ENCODE results near the gene OPCML.

The OPCML gene

DNA sequence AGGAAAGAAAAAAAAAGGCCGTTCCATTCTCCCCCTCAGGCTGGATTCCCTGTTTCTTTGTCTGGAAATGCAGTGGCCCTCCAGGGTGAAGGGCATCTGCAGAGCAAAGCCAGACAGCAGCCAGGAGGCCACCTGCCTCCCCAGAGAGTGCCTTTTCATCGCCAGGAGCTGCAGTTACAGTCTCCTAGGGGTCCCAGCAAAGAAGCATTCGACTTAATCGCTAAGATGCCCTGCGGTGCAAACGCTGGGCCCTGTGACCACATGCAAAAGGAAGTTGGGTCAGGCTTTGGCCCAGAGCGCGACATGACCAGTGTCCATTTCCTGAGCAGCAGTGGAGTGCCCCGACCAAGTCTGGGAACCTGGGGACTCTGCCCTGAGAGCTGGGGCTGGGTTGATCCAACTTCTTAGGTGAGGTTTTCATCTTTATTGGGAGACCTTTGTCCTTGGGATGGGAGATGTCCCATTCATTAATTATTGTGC is 304.6 kb downstream of the OPCML start:
- DNase-seq = no peak

DNA sequence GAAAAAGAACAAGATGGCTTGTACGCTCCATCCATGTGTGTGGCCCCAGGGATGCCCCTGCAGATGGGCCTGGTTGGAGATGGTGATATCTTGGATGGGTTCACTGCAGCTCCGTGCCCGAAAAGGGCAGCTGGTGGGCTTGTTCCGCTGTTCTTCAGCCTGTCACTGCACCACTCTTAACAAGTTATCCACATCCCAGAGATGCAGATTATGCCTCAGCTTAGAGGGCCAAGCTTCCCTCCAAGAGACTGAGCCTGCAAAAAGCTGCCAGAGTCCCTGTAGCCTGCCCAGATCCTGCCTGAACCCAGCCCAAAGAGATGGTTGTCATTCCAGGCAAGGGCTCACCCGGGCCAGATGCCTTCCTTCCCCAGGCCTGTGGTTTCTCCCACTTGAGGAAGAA is 308.0 kb downstream of the OPCML start:
- DNase-seq = no peak

DNA sequence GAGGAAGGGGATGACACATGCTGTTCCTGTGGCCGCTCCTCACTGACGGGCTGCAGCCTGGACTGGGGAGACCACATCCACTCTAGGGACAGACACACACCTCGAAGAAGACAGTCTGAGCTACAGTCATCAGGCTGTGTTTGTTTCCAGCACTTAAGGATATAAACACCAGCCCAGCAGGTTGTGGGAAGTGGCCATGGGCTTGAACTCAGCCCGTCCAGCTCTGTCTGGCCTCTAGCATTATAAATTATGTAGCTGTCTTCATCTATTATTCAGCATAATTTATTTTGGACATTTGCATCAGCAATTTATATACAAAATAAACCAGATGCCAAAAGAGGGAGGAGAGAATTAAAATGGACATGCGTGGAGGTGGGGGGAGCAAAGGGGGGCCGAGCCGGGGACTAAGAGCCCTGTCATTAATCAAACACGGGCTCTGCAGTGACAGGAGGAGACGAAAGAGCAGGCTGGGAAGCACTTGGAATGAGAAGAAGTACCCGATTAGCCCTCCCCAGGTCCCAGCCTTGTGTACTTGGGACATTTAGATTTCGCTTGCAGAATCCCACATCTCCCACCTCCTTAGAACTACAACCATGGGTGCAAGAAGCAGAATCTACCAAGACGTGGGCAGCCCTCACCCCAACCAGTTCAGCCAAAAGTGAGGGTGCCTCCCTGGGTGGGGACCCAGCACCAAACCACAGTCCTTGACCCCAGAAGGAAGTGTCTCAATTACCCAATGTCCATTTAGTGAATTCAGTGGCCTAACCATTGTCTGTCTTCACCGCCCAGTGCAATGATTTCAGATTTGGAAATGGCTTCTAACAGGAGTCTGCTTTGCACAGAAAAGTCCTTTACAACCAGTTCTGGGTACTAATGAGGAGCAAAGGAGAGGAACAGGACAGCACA is 309.6 kb downstream of the OPCML start:
- no peak for DNase-seq

DNA sequence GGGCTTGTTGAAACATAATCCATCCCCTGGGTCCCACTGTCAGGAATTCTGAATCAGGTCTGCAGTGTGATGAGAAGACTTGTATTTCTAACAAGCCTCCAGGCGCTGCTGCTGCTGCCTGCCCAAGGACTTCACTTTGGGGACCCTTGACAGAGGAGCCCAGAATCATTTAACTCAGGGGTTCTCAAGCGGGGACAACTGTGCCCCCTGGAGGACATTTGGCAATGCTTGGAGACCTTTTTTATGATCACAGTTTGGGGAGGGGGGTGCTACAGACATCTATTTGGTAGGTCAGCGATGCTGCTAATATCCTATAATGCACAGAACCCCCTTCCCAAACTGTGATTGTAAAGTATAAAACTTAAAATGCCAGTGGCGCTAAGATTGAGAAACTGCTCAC is 312.8 kb downstream of the OPCML start:
- no peak for DNase-seq

DNA sequence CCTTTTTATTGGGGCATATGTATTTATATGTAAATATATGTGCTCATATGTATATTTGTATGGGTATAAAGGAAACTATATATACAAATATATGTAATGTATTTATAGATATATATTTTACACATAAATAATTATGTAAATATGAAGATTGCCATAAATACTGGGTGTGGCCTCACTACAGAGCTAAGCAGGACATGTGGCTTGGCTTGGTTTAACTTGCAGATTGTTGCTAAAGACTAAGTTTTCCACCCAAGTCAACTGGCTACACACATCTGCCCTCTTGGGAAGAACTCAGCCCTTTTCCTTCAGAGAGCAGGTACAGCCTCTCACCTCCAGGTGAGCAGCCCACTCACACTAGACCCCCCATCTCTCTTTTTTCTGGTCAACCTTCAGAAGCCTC is 315.5 kb downstream of the OPCML start:
- no peak for DNase-seq

DNA sequence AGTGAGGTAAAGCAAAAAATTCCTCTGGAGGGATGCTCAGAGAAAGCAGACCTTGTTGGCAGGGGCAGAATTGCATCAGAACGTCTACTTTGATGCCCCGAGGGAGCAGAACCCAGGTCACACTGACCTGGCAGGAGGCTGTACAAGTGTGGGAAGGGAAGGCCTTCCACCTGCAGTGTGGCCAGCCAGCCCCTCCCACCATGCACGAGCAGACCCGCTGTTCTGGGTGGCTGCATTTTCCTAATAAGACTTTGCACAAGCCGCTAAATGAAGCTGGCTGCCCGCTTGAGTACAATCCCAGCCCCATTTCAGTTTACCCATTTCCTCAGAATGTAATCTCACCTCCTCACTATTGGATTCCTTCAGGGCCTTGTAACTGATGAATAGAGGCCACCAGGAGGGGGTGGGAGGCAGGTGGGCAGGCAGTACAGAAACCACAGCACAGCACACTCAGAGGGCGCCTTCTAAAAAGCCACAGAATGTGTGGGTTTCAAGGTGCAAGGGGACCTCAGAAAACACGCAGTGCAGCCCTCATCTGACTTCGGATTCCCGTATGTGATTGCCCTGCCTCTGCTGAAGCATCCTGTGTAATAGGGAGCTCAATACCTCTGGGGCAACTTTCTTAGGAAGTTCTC is 316.6 kb downstream of the OPCML start:
- no peak for DNase-seq

DNA sequence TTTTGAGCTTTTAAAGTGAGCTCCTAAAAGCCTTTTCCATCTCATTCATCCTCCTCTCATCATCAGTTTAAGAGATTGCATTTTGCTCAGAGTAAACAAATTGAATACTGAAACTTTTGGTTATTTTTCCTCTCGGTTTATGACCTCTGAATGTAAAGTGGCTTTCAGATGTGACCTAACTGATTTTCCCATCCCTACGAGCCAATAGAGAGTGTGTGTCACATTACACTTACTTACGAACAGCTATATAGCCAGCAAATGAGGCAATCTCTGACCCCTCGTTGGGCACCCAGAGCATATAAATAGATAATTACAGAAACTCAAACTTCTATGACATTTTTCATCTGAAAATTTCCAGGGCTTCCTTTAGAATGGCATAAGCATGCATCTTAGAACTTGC is 317.7 kb downstream of the OPCML start:
- DNase-seq = no peak

DNA sequence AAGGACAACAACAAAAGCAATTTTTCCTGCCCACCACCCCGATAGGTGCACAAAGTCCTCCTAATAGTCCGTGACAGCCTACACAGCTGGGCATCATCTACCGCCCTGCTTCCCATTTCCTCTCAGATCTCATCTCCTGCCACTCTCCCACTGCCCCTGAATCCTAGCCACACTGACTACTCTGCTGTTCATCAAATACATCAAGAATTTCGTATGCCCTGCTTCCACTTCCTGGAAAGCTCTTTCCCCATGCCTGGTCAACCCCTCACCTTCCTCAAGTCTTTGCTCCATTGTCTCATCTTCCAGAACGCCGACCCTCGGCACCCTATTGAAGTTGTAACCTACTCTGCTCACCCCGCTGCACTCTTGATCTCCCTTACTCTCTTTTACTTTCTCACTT is 320.1 kb downstream of the OPCML start:
- DNase-seq = no peak

DNA sequence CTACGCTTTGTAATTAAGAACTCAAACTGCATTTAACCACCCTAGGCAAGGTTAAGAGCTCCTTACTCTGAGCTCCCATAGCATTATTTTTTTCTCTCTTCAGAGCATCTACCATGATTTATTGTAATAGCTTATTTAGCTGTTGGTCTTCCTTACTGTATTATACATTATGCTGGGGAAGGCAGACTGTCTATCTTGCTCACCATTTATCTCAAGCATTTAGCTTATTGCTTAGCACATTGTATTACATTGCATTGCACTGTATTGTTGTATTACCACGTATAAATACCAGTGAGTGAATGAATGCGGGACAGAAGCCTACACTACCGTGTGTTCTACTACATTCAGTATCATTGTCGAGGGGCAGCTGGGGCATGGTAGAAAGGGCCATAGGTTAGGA is 324.3 kb downstream of the OPCML start:
- no peak for DNase-seq

DNA sequence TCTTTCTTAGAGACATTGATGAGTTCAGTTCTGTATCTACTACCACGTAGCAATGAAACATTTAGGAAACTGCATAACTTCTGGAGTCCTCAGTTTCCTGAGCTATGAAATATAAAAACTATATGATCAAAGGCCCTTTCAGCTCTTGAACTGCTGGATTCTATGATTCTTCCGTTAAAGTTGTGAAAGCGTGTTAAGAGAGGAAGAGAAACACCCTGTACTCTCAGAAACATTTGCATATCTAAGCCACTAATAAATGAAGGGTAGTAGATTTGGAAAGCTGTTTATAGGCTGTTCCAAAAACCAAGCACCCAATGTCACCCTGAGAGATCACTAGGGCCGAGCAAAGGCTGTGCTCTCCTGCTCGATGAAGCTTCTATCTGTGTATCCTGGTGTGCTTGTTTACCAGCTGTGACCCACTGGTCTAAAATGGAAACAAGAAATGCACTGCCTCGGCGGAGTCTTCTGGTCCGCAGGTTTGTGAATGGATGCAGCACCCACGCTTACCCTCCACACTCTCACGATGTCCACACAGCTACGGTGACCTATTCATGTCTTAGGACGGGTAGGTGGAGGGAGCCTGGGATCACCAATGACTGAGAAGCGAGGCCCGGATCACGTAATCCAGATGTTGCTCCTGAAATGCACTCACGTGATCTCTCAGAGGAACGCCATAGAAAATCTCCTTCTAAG is 325.8 kb downstream of the OPCML start:
- DNase-seq = no peak

DNA sequence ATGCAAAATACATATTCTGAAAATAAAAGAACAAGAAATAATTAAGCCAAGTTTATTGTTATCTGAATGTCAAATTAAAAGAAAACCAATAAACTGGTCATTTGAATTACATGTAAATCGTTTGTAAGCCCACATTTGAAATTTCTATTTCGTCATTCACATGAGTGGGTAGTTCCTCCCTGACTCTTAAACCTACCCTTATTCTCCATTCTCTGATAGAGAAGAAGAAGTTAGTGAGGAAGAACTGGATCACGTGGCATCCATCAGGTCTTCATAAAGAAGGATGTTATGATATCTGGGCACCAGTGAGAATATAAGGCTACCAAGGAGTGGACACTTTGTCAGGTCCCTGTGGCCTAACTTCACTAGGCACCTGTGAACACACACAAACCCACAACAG is 328.1 kb downstream of the OPCML start:
- DNase-seq = no peak

DNA sequence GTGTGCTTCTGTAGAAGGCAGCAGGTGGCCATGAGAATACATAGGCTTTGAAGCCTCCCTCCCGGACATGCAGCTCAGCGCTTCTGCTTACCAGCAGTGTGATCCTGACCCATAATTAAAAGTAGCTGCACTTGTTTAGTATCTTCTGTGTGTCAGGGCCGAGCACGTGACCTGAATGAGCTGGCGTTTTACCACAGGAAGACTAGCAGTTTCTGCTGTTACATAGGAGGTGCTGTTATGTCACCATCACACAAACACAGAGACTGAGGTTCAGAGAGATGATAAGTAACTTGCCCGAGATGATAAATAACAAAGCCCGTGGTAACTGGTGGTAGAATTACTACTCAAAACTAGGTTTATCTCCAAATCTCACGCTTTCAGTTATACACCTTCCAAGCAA is 329.5 kb downstream of the OPCML start:
- DNase-seq = no peak

DNA sequence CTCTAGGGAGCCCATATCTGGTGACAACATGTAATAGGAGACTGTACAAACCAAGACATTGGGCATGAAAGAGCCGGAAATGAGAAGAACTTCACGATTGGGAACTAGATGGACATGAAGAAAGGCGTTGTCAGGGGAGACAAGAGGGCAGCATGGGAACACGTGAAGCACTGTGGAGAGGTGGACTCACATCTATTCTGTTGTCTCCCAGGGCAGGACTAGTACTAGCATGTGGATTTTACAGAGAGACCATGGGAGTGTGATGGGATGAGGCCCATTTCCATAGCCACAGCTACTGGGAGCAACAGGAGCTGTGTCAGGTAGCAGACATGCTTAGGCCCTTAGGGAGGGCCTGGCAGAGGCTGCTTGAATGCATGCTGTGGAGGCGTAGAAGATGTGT is 333.9 kb downstream of the OPCML start:
- DNase-seq = no peak

DNA sequence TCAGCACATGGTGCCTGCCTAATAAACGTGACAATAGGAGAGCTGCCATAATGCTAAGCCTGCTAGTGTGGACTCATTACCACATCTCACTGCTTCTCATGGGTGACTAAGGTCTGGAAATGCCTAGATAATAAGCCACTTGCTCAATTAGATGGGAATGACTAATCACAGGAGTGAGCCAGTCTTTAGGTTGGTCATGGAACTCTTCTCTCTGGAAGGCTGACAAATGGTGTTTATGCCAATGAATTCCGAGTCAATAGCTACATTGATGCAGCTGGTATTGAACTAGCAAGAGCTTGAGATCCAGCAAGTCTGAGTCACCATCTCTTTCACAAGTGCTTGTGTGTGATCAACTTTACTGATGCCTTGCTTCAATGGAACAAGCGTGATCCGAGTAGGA is 334.9 kb downstream of the OPCML start:
- DNase-seq = no peak

DNA sequence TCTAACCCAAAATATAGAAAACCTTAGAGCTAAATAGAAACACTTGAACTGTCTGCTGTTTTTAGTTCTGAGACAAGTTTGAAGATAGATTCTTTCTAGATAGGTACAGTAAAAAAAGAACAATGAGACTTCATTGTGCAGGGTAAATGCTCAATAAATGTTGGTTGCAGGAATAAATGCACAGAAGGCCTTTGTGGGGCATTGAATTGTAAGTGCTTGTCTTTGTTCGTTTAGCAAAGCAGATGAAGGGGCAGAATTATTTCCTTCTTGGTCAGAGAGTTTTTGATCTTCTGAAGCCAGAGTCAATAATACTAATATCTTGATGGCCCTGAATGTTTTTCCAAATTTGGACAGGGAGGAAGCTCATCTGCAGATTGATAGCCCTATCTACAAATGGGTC is 340.4 kb downstream of the OPCML start:
- no peak for DNase-seq

DNA sequence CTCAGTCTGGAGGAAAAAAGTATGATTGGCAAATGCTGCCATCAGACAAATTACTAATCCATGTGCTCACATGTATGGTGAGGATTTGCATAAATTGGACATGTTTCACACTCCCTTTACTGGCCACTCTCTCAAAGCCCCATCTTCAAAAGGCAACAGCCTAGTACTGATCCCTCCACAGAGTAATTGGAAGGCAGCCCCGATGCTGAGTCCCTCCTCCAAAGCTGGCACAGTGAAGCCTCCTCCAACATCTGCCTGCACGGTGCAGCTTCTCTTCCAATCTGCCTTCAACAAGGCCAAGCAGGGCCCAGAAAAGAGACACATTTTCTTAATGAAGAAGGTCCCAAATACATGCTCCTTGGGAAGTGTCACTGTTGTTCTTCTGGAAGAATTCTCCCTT is 350.6 kb downstream of the OPCML start:
- DNase-seq = no peak

DNA sequence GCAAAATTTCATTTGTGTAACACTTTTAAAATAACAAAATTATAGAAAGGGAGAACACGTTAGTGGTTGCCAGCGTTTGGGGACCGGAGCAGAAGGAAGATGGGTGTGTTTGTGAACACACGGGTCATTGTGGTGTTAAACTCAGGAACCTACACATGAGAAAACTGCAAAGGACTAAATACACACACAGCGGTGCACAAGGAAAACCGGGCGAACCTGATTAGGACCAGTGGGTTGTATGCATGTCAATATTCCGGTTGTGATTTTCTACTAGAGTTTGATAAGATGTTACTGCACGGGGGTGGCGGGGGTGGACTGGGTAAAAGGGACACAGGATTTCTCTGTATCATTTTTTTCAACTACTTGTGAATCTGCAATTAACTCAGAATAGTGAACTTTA is 351.2 kb downstream of the OPCML start:
- DNase-seq = no peak

DNA sequence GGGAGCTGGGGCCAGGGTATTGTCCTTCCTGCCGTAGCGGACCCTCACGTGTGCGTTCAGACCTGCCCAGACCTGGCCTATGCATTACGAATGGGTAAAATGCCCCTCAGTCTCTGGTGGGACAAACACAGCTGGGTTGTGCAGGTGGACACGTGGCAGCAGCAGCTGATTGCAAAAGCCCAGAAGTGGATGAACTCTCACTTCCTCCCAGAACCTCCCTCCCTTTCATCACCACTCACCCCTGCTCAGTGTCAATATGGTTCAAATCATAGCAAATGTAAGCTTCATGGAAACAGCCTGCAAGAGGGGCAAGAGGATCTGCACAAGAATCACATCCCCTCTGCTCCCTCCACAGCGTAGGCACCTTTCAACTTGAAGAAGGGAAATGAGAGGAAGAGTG is 352.1 kb downstream of the OPCML start:
- no peak for DNase-seq

DNA sequence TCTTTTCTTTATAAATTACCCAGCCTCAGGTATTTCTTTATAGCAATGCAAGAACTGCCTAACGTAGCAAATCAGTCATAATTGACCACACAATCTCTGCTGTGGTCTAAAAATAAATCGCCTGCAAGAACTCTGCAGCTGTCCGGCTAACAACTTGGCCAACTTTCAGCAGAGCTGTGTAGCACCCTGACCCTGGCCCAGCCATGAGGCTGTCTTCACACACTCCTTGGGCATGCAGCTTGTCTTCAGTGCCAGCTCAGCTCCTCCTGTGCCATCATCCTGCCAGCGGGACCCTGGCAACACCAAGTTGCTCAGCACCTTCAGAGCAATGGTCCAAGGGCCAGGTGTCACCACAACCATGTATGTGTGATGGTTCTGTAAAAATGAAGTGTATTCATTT is 355.6 kb downstream of the OPCML start:
- DNase-seq = no peak

DNA sequence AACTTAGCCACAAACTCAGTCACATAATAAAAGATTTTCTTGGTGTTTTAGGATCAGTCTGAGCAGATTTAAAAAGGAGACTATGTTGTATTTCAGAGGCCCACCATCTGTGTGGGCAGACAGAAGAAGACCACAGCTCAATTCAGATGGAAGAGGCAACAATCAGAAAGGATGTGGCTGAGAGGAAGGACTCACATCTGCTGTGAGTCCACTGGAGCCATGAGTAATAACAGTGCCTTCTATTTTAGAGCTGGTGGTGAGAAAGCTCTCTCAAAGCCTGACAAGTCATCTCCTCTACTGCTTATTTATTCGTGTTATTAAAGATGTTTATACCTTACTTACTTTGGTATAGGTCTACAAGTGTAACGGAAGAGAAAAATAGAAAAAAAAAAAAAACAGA is 357.2 kb downstream of the OPCML start:
- DNase-seq = no peak

DNA sequence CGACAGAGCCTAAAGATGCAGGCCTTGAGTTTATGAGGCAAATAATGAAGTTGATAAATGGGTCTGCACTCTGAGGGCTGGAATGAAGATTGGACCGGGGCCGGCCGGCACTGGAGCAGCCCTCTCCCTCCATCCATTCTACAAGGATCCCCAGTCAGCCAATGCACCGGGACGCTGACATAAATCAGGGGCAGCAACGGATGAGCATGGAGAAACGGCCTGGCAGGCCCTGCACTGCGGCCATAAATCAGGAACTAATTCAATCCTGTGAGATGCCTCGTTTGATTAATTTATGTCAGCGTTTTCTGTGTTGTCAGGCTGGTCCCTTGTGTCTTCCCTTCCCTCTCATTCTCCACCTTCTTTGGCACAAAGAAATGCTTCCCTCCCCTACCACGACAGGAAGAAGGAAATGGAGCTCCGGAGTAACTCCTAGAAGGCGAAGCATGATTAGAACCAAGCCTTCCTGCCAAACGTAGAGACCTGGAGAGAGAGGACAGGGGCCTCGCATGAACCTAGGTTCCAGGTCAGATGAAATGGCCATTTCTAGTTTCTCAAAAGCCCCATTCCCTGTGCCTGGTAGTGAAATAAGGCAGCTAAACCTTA is 358.4 kb downstream of the OPCML start:
- no peak for DNase-seq

DNA sequence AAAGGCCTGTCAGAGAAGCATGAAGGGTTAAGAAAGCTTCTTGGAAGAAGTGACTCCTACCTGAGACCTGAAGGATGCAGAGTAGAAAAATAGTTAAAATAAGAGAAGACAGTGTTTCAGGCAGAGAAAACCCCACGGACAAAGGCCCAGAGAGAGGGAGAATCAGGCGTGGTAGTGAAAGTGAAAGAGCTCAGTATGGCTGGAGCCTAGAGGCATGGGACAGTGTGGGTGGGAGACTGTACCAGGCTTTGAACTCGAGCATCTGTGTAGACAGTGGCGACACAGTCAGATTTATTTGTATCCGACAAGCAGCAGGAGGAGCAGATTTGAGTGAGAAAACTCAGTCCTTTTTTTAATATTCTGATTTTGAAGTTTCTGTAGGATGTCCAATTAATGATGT is 360.0 kb downstream of the OPCML start:
- DNase-seq = no peak

DNA sequence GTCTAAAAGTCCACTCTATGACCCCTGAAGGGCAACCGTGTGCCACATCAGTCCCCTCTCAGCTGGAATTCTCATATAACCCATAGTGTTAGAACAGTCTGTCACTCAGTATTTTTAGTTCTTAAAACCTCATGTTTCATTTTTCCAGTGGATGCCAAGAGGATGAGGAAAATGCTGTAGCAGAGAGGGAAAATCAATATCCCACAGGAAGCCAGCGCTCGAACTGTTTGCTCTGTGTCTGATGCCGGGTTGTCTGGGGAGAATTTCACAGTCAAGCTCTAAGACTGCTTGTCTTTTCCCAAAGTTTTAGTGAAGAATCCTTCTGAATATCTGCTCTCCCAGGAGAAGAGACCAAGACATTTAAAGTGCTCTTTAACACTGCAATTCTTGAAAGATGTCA is 360.9 kb downstream of the OPCML start:
- no peak for DNase-seq

All from central memory CD4-positive, alpha-beta T cell (primary cell).